ENCODE data around the gene DLGAP3.
"Not testable (repeated sequence)": the region's sequence is repeated elsewhere in the genome, so short reads cannot be mapped to it uniquely, and the experiment has no call there.

DNA sequence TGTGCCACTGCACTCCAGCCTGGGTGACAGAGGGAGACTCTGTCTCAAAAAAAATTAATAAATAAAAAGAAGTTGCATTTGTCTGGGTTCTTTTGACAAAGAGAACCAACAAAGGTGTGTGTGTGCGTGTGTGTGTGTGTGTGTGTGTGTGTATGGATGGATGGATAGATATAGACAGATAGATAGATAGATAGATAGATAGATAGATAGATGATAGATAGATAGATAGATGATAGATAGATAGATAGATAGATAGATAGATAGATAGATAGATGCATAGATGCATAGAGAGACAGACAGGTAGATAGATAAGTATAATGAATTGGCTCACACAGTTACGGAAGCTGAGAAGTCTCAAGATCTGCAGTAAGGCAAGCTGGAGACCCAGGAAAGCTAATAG lies 12.3 kb upstream of the DLGAP3 start:
- not testable (repeated sequence) for TF ChIP-seq POLR2A (IDR thresholded peaks at IDR 0.05; ENCODE audit: low read length); GATA1 (IDR thresholded peaks at IDR 0.05; ENCODE audit: low read depth, low read length)

Measured in erythroblast (primary cell).